Measurements from ENCODE around the gene PSMB2.

The PSMB2 gene

GRCh38 chr1:35557611-35558373 lies 83.5 kb downstream of the PSMB2 start, which contains the start of gene NCDN:
TSS of gene NCDN (plus strand) at chr1:35557799. CDS start at chr1:35558191, 392 bp downstream.
- peak; percentile 95 to 96 for DNase-seq (ENCODE audit: low read depth in 1 of 2, low spot score in 1 of 2)

GRCh38 chr1:35557118-35557610 lies 84.2 kb downstream of the PSMB2 start, which contains the start of gene KIAA0319L:
TSS of gene KIAA0319L (minus strand) at chr1:35557403. CDS start at chr1:35554491, 2,912 bp downstream.
- DNase-seq (ENCODE audit: low read depth in 1 of 2, low spot score in 1 of 2): no peak

GRCh38 chr1:35556484-35557117 lies 84.7 kb downstream of the PSMB2 start:
- DNase-seq (ENCODE audit: low read depth in 1 of 2, low spot score in 1 of 2): no peak

GRCh38 chr1:35555601-35556477 lies 85.5 kb downstream of the PSMB2 start:
- no peak for DNase-seq (ENCODE audit: low read depth in 1 of 2, low spot score in 1 of 2)

DNA sequence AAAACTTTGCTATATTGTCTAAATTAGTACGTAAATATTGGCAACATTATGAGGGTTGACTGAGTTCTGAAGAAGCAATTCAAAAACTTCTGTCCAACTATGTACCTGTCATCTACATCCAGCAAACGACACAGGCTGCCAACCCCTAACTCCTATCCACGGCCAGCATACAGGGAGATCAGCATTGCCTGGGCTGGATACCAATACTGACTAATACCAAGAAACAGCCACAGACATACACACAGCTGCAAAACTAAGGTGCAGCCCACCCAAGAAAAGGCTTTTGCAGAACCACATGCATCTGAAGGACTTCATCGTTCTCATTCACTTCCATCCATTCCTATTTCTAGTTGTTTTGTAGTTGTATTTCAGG lies 86.1 kb downstream of the PSMB2 start:
- DNase-seq (ENCODE audit: low read depth in 1 of 2, low spot score in 1 of 2): no peak

DNA sequence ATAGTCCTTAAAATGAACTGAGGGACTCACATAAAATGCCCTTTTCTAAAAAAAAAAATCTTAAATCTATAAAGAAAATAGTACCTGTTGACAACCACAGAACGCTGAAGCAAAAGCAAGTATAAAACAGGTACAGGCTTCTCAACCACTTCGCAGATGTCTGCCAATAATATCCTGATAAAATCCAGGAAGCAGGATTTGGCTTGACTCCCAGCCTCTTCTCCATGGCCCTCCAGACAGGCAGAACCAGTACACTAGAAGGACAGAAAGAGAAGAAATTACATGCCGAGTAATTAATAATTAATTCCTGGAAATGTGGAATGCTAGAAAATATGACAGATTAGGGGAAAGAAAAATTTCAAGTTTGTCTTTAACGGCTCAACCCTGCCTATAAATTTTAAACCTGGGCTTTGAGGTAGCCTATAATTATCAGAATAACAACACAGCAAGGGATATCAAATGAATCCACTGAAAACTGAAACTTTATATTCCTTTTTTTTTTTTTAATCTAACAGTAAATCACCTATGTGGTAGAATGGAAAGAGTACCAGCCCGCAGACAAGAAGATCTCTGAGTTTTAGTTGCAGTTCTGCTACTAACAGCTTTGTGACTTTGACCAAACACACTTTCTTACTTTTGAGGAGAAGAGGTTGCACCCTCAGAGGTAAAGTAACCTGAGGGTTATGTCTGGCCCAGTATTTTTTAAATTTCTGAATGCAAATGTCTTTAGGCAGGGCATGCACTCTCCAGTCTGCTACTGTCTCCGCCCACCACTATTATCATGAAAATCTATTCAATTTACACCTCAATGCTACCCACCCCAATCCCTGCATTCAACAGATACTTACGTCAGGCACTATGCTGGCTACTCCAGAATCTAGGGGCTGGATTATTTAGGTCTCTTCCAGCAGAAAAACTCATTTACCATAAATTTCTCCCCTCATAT lies 86.8 kb downstream of the PSMB2 start:
- DNase-seq (ENCODE audit: low read depth in 1 of 2, low spot score in 1 of 2): no peak

GRCh38 chr1:35553851-35554250 lies 87.5 kb downstream of the PSMB2 start:
- no peak for DNase-seq (ENCODE audit: low read depth in 1 of 2, low spot score in 1 of 2)

All from activated CD4-positive, alpha-beta T cell treated with anti-CD3 and anti-CD28 coated beads, Interleukin-2, amount 50 U/mL, for 24 hours (primary cell).